Measurements from ENCODE around the gene GALNT2.

The GALNT2 gene

GRCh38 chr1:230087717-230088105 lies 20.7 kb downstream of the GALNT2 start:
- H3K27me3 ChIP-seq (ENCODE audit: insufficient read depth, low read length, poor library complexity): no peaks in the 10 kb centered on the region
- peak overlapping the region in 1 of 2 experiments; percentile 44; a peak in 2 of 4 replicates for H3K4me3 ChIP-seq (ENCODE audit: low read depth in 1 of 2, low read length in 2 of 2)
- ATAC-seq (ENCODE audit: insufficient read depth, low read depth) (no peak), DNase-seq (no peak)
- H4K20me1 ChIP-seq (ENCODE audit: insufficient read depth, low read length): peaks cover 22% of the 10 kb centered on the region
- H3K9ac ChIP-seq (ENCODE audit: low read depth, low read length): peak overlapping the region; percentile 66
- TF ChIP-seq EZH2 (IDR thresholded peaks at IDR 0.05; ENCODE audit: borderline replicate concordance, low read depth, low read length, severe bottlenecking) (no peak), CTCF (IDR thresholded peaks at IDR 0.05; ENCODE audit: borderline replicate concordance, extremely low read depth, low read length, poor library complexity, severe bottlenecking) (no peak)
- H3K36me3 ChIP-seq (ENCODE audit: insufficient read depth, low read length): peaks cover 44% of the 10 kb centered on the region
- peak overlapping the region; percentile 63 for H3K4me2 ChIP-seq (ENCODE audit: insufficient read depth, low read length)
- H3K9me3 ChIP-seq (ENCODE audit: insufficient read depth, low read length, severe bottlenecking): peaks cover 1% of the 10 kb centered on the region
- H3K27ac ChIP-seq (ENCODE audit: low read length): peak overlapping the region; percentile 96
- peaks cover 95% of the 10 kb centered on the region for H3K79me2 ChIP-seq (ENCODE audit: insufficient read depth, low read length)
- H3K4me1 ChIP-seq (ENCODE audit: insufficient read depth, low read length): peaks cover 87% of the 10 kb centered on the region
- no peak overlapping the region for H2AFZ ChIP-seq (ENCODE audit: low read depth, low read length)

- Histone ChIP-seq H3K79me2 (ENCODE audit: insufficient read depth, low read length) (peaks cover 94% of the 10 kb centered on the region), H3K27ac (ENCODE audit: low read length) (peak overlapping the region; percentile 96)
Measured at GRCh38 chr1:230090194-230090711, 23.2 kb downstream of the GALNT2 start.

GRCh38 chr1:230091473-230092231 lies 24.6 kb downstream of the GALNT2 start:
- H4K20me1 ChIP-seq (ENCODE audit: insufficient read depth, low read length): peaks cover 39% of the 10 kb centered on the region
- DNase-seq: no peak
- no peak overlapping the region for H3K4me2 ChIP-seq (ENCODE audit: insufficient read depth, low read length)
- H3K9me3 ChIP-seq (ENCODE audit: insufficient read depth, low read length, severe bottlenecking): no peaks in the 10 kb centered on the region
- peaks cover 81% of the 10 kb centered on the region for H3K4me1 ChIP-seq (ENCODE audit: insufficient read depth, low read length)
- no peak overlapping the region for H3K9ac ChIP-seq (ENCODE audit: low read depth, low read length)
- H3K79me2 ChIP-seq (ENCODE audit: insufficient read depth, low read length): peaks cover 94% of the 10 kb centered on the region
- no peaks in the 10 kb centered on the region for H3K27me3 ChIP-seq (ENCODE audit: insufficient read depth, low read length, poor library complexity)
- H3K36me3 ChIP-seq (ENCODE audit: insufficient read depth, low read length): peaks cover 76% of the 10 kb centered on the region
- H3K4me3 ChIP-seq (ENCODE audit: low read depth in 1 of 2, low read length in 2 of 2): no peak overlapping the region
- ATAC-seq (ENCODE audit: insufficient read depth, low read depth): no peak
- peak overlapping the region; percentile 78 for H3K27ac ChIP-seq (ENCODE audit: low read length)
- TF ChIP-seq EZH2 (IDR thresholded peaks at IDR 0.05; ENCODE audit: borderline replicate concordance, low read depth, low read length, severe bottlenecking): no peak
- TF ChIP-seq CTCF (IDR thresholded peaks at IDR 0.05; ENCODE audit: borderline replicate concordance, extremely low read depth, low read length, poor library complexity, severe bottlenecking): peak; percentile 42
- H2AFZ ChIP-seq (ENCODE audit: low read depth, low read length): no peak overlapping the region

More at GRCh38 chr1:230090194-230090711, 23.2 kb downstream of the GALNT2 start:
- DNase-seq: no peak
- H3K27me3 ChIP-seq (ENCODE audit: insufficient read depth, low read length, poor library complexity): no peaks in the 10 kb centered on the region
- peaks cover 26% of the 10 kb centered on the region for H4K20me1 ChIP-seq (ENCODE audit: insufficient read depth, low read length)
- H3K4me1 ChIP-seq (ENCODE audit: insufficient read depth, low read length): peaks cover 82% of the 10 kb centered on the region
- H3K9ac ChIP-seq (ENCODE audit: low read depth, low read length): no peak overlapping the region
- H2AFZ ChIP-seq (ENCODE audit: low read depth, low read length): no peak overlapping the region
- H3K9me3 ChIP-seq (ENCODE audit: insufficient read depth, low read length, severe bottlenecking): no peaks in the 10 kb centered on the region
- H3K36me3 ChIP-seq (ENCODE audit: insufficient read depth, low read length): peaks cover 62% of the 10 kb centered on the region
- no peak for ATAC-seq (ENCODE audit: insufficient read depth, low read depth)
- no peak for TF ChIP-seq CTCF (IDR thresholded peaks at IDR 0.05; ENCODE audit: borderline replicate concordance, extremely low read depth, low read length, poor library complexity, severe bottlenecking)
- TF ChIP-seq EZH2 (IDR thresholded peaks at IDR 0.05; ENCODE audit: borderline replicate concordance, low read depth, low read length, severe bottlenecking): no peak
- H3K4me2 ChIP-seq (ENCODE audit: insufficient read depth, low read length): no peak overlapping the region
- no peak overlapping the region for H3K4me3 ChIP-seq (ENCODE audit: low read depth in 1 of 2, low read length in 2 of 2)

Data from DND-41 (cell line).